H1 (cell line): ENCODE results near the gene SNTG2. TPM values are rescaled to one million over a fixed set of nuclear protein-coding genes. Genes with fewer than 3 reads are reported as not detected.

Source experiments
- CTCF ChIA-PET: fragments of 300-600 bp; sonication (Branson Sonifier 250); formaldehyde crosslinking; loops from one replicate; lab custom pipeline; 2021; ENCODE audit not compliant: partially characterized antibody; lab: Charles Lee
- POLR2A ChIA-PET: fragments of 300-600 bp; sonication (Branson Sonifier 250); formaldehyde crosslinking; loops from one replicate; lab custom pipeline; 2021; ENCODE audit warnings: inconsistent platforms; ENCODE audit not compliant: partially characterized antibody; lab: Charles Lee
- DNase-seq, 2 experiments: peaks; one replicate each; pipeline versions ENCODE4 v3.0.0 to v3.0.0-alpha.2; 2010 to 2022; ENCODE audit warnings: low spot score in 2 of 2, low read depth in 1 of 2, mixed read lengths in 1 of 2
- FAIRE-seq: peaks from 2 replicates; lab custom pipeline; 2011; peaks lifted over from hg19 to GRCh38; lab: Jason Lieb, UNC
- H2AFZ ChIP-seq: 2 replicates; pipeline ENCODE4 v1.8.1; 2012; ENCODE audit warnings: low read length, inconsistent platforms
- H2AK5ac ChIP-seq: 2 replicates; pipeline ENCODE4 v1.6.1; 2013; ENCODE audit warnings: low read depth, low read length
- H2BK120ac ChIP-seq: replicated peaks from 2 replicates; pipeline ENCODE3; 2013; ENCODE audit warnings: low read depth, low read length, inconsistent platforms
- H2BK12ac ChIP-seq: 2 replicates; pipeline ENCODE4 v1.6.1; 2013; ENCODE audit warnings: low read depth, low read length
- H2BK15ac ChIP-seq: 2 replicates; pipeline ENCODE4 v1.6.1; 2013; ENCODE audit warnings: low read length
- H2BK20ac ChIP-seq: 2 replicates; pipeline ENCODE4 v1.6.1; 2013; ENCODE audit warnings: low read length
- H2BK5ac ChIP-seq: 2 replicates; pipeline ENCODE4 v1.6.1; 2013; ENCODE audit warnings: low read depth, low read length
- H3K14ac ChIP-seq: 2 replicates; pipeline ENCODE4 v1.6.1; 2013; ENCODE audit warnings: inconsistent platforms; ENCODE audit not compliant: insufficient read length
- H3K18ac ChIP-seq: 2 replicates; pipeline ENCODE4 v1.6.1; 2013; ENCODE audit warnings: low read length; ENCODE audit errors: extremely low read depth
- H3K23ac ChIP-seq: 2 replicates; pipeline ENCODE4 v1.6.1; 2013; ENCODE audit warnings: inconsistent platforms; ENCODE audit not compliant: insufficient read length
- H3K23me2 ChIP-seq: 2 replicates; pipeline ENCODE4 v1.6.1; 2013; ENCODE audit warnings: low read depth, low read length
- H3K27ac ChIP-seq: 2 replicates; pipeline ENCODE4 v1.6.1; 2011; ENCODE audit warnings: low read depth, low read length, inconsistent platforms
- H3K27me3 ChIP-seq, 4 experiments: replicated peaks in 1 of 4; 1 replicate in 1 of 4; 2 replicates in 3 of 4; pipeline versions ENCODE4 v1.6.1 to v1.8.1; 2011 to 2013; ENCODE audit warnings: low read length in 3 of 4, mild to moderate bottlenecking in 3 of 4, inconsistent platforms in 2 of 4, mixed read lengths in 2 of 4, moderate library complexity in 1 of 4; ENCODE audit not compliant: control insufficient read depth in 3 of 4, insufficient read depth in 3 of 4; ENCODE audit errors: extremely low read depth in 1 of 4
- H3K36me3 ChIP-seq, 4 experiments: 2 replicates each; pipeline versions ENCODE4 v1.6.1 to v1.8.1; 2011 to 2013; ENCODE audit warnings: mild to moderate bottlenecking in 4 of 4, low read length in 3 of 4, moderate library complexity in 2 of 4, control low read depth in 1 of 4, inconsistent platforms in 1 of 4; ENCODE audit not compliant: insufficient read depth in 4 of 4, control insufficient read depth in 2 of 4
- H3K4ac ChIP-seq: replicated peaks from 2 replicates; pipeline ENCODE3; 2013; ENCODE audit warnings: low read length, low read depth, mixed read lengths, inconsistent platforms; ENCODE audit not compliant: insufficient read length
- H3K4me1 ChIP-seq, 4 experiments: replicated peaks in 1 of 4; 1 replicate in 1 of 4; 2 replicates in 3 of 4; pipeline versions ENCODE4 v1.6.1 to v1.8.1; 2011 to 2013; ENCODE audit warnings: low read length in 3 of 4, inconsistent platforms in 2 of 4, mixed read lengths in 1 of 4; ENCODE audit not compliant: insufficient read depth in 4 of 4, control insufficient read depth in 3 of 4
- H3K4me2 ChIP-seq, 2 experiments: 2 replicates each; pipeline versions ENCODE4 v1.6.1 to v1.8.1; 2011 to 2013; ENCODE audit warnings: low read depth in 2 of 2, low read length in 2 of 2, control low read depth in 1 of 2, inconsistent platforms in 1 of 2, mild to moderate bottlenecking in 1 of 2; ENCODE audit not compliant: insufficient read depth in 1 of 2
- H3K4me3 ChIP-seq, 4 experiments: fragments of 200-600, 300-600 bp in 1 of 4; sonication (generic), shearing (Covaris generic), sonication (Bioruptor Twin) in 1 of 4; 2 replicates each; pipeline versions ENCODE4 v1.5.1 to v1.8.1; 2011 to 2016; ENCODE audit warnings: low read length in 4 of 4, low read depth in 3 of 4, control low read depth in 2 of 4, inconsistent platforms in 2 of 4, mild to moderate bottlenecking in 2 of 4, mixed read lengths in 1 of 4, moderate library complexity in 1 of 4; ENCODE audit not compliant: insufficient read depth in 2 of 4; ENCODE audit errors: extremely low read depth in 1 of 4
- H3K56ac ChIP-seq: replicated peaks from 2 replicates; pipeline ENCODE3; 2013; ENCODE audit warnings: low read depth, mild to moderate bottlenecking, mixed read lengths, low read length, inconsistent platforms; ENCODE audit not compliant: insufficient read length
- H3K79me1 ChIP-seq: 2 replicates; pipeline ENCODE4 v1.6.1; 2013; ENCODE audit warnings: low read depth, low read length, control low read depth
- H3K79me2 ChIP-seq, 2 experiments: 2 replicates each; pipeline versions ENCODE4 v1.6.1 to v1.8.1; 2012 to 2013; ENCODE audit warnings: low read length in 2 of 2, mild to moderate bottlenecking in 2 of 2, inconsistent platforms in 1 of 2; ENCODE audit not compliant: insufficient read depth in 2 of 2, control insufficient read depth in 1 of 2
- H3K9ac ChIP-seq, 4 experiments: replicated peaks in 1 of 4; 1 replicate in 1 of 4; 2 replicates in 3 of 4; pipeline versions ENCODE4 v1.6.1 to v1.8.1; 2011 to 2013; ENCODE audit warnings: low read depth in 3 of 4, low read length in 3 of 4, control low read depth in 2 of 4, mild to moderate bottlenecking in 2 of 4, moderate library complexity in 2 of 4, inconsistent platforms in 1 of 4; ENCODE audit errors: extremely low read depth in 1 of 4
- H3K9me3 ChIP-seq, 2 experiments: 2 replicates each; pipeline versions ENCODE4 v1.6.1 to v1.8.1; 2012 to 2013; ENCODE audit warnings: mild to moderate bottlenecking in 2 of 2, moderate library complexity in 2 of 2, control low read depth in 1 of 2, inconsistent platforms in 1 of 2, low read depth in 1 of 2, low read length in 1 of 2, mixed read lengths in 1 of 2; ENCODE audit not compliant: insufficient read depth in 2 of 2
- H4K20me1 ChIP-seq, 2 experiments: replicated peaks in 1 of 2; 2 replicates each; pipeline versions ENCODE3 to v1.8.1; 2011 to 2013; ENCODE audit warnings: inconsistent platforms in 2 of 2, low read length in 2 of 2, mild to moderate bottlenecking in 1 of 2; ENCODE audit not compliant: insufficient read depth in 2 of 2, control insufficient read depth in 1 of 2
- H4K5ac ChIP-seq: 2 replicates; pipeline ENCODE4 v1.6.1; 2013; ENCODE audit warnings: low read length, low read depth, mixed read lengths, inconsistent platforms; ENCODE audit not compliant: insufficient read length
- H4K8ac ChIP-seq: 2 replicates; pipeline ENCODE4 v1.8.0; 2013; ENCODE audit warnings: mild to moderate bottlenecking, moderate library complexity, low read length, inconsistent platforms; ENCODE audit not compliant: insufficient read depth; ENCODE audit errors: extremely low read depth
- H4K91ac ChIP-seq: replicated peaks from 2 replicates; pipeline ENCODE3; 2013; ENCODE audit warnings: low read length, mixed read lengths, inconsistent platforms; ENCODE audit not compliant: insufficient read length
- ASH2L ChIP-seq: fragments of 200-600, 300-600 bp; sonication (generic); IDR thresholded peaks from one replicate; pipeline ENCODE4 v1.7.1; 2017; ENCODE audit warnings: low read length
- CHD2 ChIP-seq: IDR thresholded peaks from 2 replicates; pipeline ENCODE4 v1.6.1; 2012; ENCODE audit warnings: low read length, improper control_type of control experiment
- EGR1 ChIP-seq: IDR thresholded peaks from 2 replicates; pipeline ENCODE4 v1.6.1; 2011; ENCODE audit warnings: low read depth, low read length, borderline replicate concordance
- EP300 ChIP-seq, 2 experiments: IDR thresholded peaks; 1 replicate in 1 of 2; 2 replicates in 1 of 2; pipeline ENCODE4 v1.6.1; 2011 to 2012; ENCODE audit warnings: low read depth in 2 of 2, low read length in 2 of 2, mild to moderate bottlenecking in 2 of 2, borderline replicate concordance in 1 of 2, inconsistent platforms in 1 of 2, moderate library complexity in 1 of 2
- JUN ChIP-seq: IDR thresholded peaks from 2 replicates; pipeline ENCODE4 v1.6.1; 2011; ENCODE audit warnings: low read depth, mild to moderate bottlenecking, improper control_type of control experiment, low read length
- RAD21 ChIP-seq, 2 experiments: IDR thresholded peaks in 1 of 2; conservative IDR thresholded peaks in 1 of 2; 2 replicates each; pipeline ENCODE4 v1.6.1; 2011; ENCODE audit warnings: low read depth in 2 of 2, low read length in 2 of 2, improper control_type of control experiment in 1 of 2, inconsistent platforms in 1 of 2, mild to moderate bottlenecking in 1 of 2, moderate library complexity in 1 of 2
- SIRT6 ChIP-seq: IDR thresholded peaks from one replicate; pipeline ENCODE4 v1.7.1; 2012; ENCODE audit warnings: low read length, inconsistent platforms
- SP2 ChIP-seq: IDR thresholded peaks from 2 replicates; pipeline ENCODE4 v1.6.1; 2012; ENCODE audit warnings: mild to moderate bottlenecking, low read length, inconsistent platforms
- SRF ChIP-seq: IDR thresholded peaks from 2 replicates; pipeline ENCODE4 v1.6.1; 2011; ENCODE audit warnings: mild to moderate bottlenecking, low read depth, low read length, moderate library complexity
- WGBS, 2 experiments: shearing (Covaris generic) in 1 of 2; methylation state at CpG; one replicate each; pipeline versions ENCODE4 v1.1.6 to v1.1.7; 2013 to 2015; ENCODE audit warnings: low lambda C conversion rate in 2 of 2, mixed read lengths in 2 of 2, inconsistent platforms in 1 of 2, low coverage in 1 of 2, missing lambda C conversion rate in 1 of 2; ENCODE audit not compliant: insufficient replicate concordance in 2 of 2, insufficient coverage in 1 of 2, insufficient read length in 1 of 2; ENCODE audit errors: extremely low coverage in 1 of 2, missing lambda C conversion rate in 1 of 2; 5-methylcytosine and 5-hydroxymethylcytosine counted together
- polyA plus RNA-seq, 7 experiments: library from polyadenylated mRNA; depleted of rRNA in 3 of 7; stranded (reverse) in 5 of 7; unstranded in 2 of 7; fragments of >200 nt in 5 of 7; fragments of 200-250 nt in 2 of 7; gene quantifications; 1 replicate in 5 of 7; 2 replicates in 1 of 7; 4 replicates in 1 of 7; pipeline versions ENCODE4 v1.2.1 to v1.2.3, GENCODE V29; 2011 to 2013; ENCODE audit warnings: missing spikeins in 2 of 7, mixed read lengths in 2 of 7
- total RNA-seq: library from RNA; stranded (reverse); fragmentation: NEBNext Ultra II Directional; extraction: Animal tissue kit (Norgen Biotek cat#: 25700); gene quantifications from 2 replicates; pipeline ENCODE4 v1.2.1, GENCODE V29; 2021

The SNTG2 gene
- total and polyA plus RNA-seq, 2 of the 8 experiments (the other 6 are each of a cell fraction or from before 2014, with no cell fraction given), result 6.6 to 18.1 TPM

GRCh38 chr2:942775-943460, 7.7 kb upstream of the SNTG2 start:
- Histone ChIP-seq H2BK120ac (no peak overlapping the region), H2BK15ac (no peak overlapping the region), H2BK20ac (0 out of 2 replicates have a peak overlapping the region, but pooled peaks have one; percentile 41), H3K56ac (no peak overlapping the region), H2AK5ac (peak overlapping the region; percentile 45), H3K27me3 (peaks cover 0 to 4% (median 0%) of the 10 kb centered on the region in 4 experiments; a peak in 2 of 7 replicates), H3K9ac (no peak overlapping the region), H3K18ac (no peak overlapping the region), H4K5ac (no peak overlapping the region), H2BK5ac (no peak overlapping the region), H3K79me2 (no peaks in the 10 kb centered on the region), H3K36me3 (no peaks in the 10 kb centered on the region), H4K91ac (no peak overlapping the region), H3K4me1 (peaks cover 3 to 12% (median 5%) of the 10 kb centered on the region in 4 experiments; a peak in 6 of 7 replicates), H3K23ac (no peak overlapping the region), H3K4ac (no peak overlapping the region), H2BK12ac (no peak overlapping the region), H3K79me1 (no peaks in the 10 kb centered on the region; the same call in 1 of the 2 replicates), H3K9me3 (peaks cover 0 to 8% of the 10 kb centered on the region in 2 experiments; a peak in 2 of 4 replicates), H3K27ac (no peak overlapping the region), H4K20me1 (no peaks in the 10 kb centered on the region), H3K23me2 (no peaks in the 10 kb centered on the region; the same call in none of the 2 replicates), H3K4me3 (no peak overlapping the region), H3K14ac (no peak overlapping the region), H2AFZ (no peak overlapping the region), H3K4me2 (no peak overlapping the region), H4K8ac (no peak overlapping the region)
- 93% methylated on average over 10 of the region's 10 CpGs; no CpG with 5 or more reads in 1 of the 2 experiments for WGBS, 2 experiments
- CTCF ChIA-PET, result no interaction called here
- no peak for DNase-seq
- POLR2A ChIA-PET, result no interaction called here
- no peak for FAIRE-seq
- TF ChIP-seq EP300 (IDR thresholded peaks at IDR 0.05; ENCODE audit: borderline replicate concordance in 1 of 2, low read depth in 2 of 2, low read length in 2 of 2) (no peak), SIRT6 (no peak), RAD21 (IDR thresholded peaks at IDR 0.05 in 1 of 2, conservative IDR thresholded peaks at IDR 0.05 in 1 of 2; ENCODE audit: low read depth in 2 of 2, low read length in 2 of 2) (no peak), SP2 (no peak), ASH2L (no peak), CHD2 (no peak), SRF (no peak), JUN (no peak), EGR1 (no peak)
